HEK293 (cell line): ENCODE results near the gene TMC3.

Experiments used
- TF ChIP-seq, protein P1 (sequence below): fragments of 450-650 bp; formaldehyde crosslinking; IDR thresholded peaks from 2 replicates; pipeline ENCODE4 v1.5.1; 2016; ENCODE audit warnings: missing biosample characterization, missing genetic modification characterization
- TF ChIP-seq, protein P2 (sequence below): sonication (generic); formaldehyde crosslinking; IDR thresholded peaks from 2 replicates; pipeline ENCODE4 v1.8.1; 2022; ENCODE audit warnings: mild to moderate bottlenecking, moderate library complexity, missing genetic modification reagents
- TF ChIP-seq, protein P3 (sequence below): fragments of 450-650 bp; formaldehyde crosslinking; IDR thresholded peaks from 2 replicates; pipeline ENCODE4 v1.5.1; 2016; ENCODE audit warnings: missing biosample characterization, missing genetic modification characterization, low read depth
- TF ChIP-seq, protein P4 (sequence below): fragments of 450-650 bp; formaldehyde crosslinking; IDR thresholded peaks from 2 replicates; pipeline ENCODE4 v1.5.1; 2016; ENCODE audit warnings: missing biosample characterization, missing genetic modification characterization

DNA sequence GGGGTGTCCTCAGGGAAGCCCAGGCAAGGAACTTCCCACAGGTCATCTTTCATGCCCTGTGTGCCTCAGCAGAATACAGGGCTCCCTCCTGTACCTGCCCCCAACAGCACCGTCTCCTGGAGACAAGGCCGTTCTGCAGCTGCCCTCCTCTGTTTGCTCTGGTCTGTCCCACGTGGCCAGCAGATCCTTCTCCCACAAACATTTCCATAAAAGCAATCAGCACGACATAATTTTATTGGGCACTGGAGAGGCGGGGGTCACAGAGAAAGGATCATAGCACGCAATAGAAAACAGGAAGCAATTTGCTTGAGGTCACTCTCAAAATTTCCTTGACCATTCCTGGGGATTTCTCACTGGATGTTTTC is 79.5 kb downstream of the TMC3 start:
- TF ChIP-seq, protein P1, sequence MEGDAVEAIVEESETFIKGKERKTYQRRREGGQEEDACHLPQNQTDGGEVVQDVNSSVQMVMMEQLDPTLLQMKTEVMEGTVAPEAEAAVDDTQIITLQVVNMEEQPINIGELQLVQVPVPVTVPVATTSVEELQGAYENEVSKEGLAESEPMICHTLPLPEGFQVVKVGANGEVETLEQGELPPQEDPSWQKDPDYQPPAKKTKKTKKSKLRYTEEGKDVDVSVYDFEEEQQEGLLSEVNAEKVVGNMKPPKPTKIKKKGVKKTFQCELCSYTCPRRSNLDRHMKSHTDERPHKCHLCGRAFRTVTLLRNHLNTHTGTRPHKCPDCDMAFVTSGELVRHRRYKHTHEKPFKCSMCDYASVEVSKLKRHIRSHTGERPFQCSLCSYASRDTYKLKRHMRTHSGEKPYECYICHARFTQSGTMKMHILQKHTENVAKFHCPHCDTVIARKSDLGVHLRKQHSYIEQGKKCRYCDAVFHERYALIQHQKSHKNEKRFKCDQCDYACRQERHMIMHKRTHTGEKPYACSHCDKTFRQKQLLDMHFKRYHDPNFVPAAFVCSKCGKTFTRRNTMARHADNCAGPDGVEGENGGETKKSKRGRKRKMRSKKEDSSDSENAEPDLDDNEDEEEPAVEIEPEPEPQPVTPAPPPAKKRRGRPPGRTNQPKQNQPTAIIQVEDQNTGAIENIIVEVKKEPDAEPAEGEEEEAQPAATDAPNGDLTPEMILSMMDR (tag by site-specific recombination): no peak
- TF ChIP-seq, protein P2, sequence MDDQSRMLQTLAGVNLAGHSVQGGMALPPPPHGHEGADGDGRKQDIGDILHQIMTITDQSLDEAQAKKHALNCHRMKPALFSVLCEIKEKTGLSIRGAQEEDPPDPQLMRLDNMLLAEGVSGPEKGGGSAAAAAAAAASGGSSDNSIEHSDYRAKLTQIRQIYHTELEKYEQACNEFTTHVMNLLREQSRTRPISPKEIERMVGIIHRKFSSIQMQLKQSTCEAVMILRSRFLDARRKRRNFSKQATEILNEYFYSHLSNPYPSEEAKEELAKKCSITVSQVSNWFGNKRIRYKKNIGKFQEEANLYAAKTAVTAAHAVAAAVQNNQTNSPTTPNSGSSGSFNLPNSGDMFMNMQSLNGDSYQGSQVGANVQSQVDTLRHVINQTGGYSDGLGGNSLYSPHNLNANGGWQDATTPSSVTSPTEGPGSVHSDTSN (CRISPR knock-in tag): no peak
- TF ChIP-seq, protein P3, sequence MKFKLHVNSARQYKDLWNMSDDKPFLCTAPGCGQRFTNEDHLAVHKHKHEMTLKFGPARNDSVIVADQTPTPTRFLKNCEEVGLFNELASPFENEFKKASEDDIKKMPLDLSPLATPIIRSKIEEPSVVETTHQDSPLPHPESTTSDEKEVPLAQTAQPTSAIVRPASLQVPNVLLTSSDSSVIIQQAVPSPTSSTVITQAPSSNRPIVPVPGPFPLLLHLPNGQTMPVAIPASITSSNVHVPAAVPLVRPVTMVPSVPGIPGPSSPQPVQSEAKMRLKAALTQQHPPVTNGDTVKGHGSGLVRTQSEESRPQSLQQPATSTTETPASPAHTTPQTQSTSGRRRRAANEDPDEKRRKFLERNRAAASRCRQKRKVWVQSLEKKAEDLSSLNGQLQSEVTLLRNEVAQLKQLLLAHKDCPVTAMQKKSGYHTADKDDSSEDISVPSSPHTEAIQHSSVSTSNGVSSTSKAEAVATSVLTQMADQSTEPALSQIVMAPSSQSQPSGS (tag by site-specific recombination): no peak
- TF ChIP-seq, protein P4, sequence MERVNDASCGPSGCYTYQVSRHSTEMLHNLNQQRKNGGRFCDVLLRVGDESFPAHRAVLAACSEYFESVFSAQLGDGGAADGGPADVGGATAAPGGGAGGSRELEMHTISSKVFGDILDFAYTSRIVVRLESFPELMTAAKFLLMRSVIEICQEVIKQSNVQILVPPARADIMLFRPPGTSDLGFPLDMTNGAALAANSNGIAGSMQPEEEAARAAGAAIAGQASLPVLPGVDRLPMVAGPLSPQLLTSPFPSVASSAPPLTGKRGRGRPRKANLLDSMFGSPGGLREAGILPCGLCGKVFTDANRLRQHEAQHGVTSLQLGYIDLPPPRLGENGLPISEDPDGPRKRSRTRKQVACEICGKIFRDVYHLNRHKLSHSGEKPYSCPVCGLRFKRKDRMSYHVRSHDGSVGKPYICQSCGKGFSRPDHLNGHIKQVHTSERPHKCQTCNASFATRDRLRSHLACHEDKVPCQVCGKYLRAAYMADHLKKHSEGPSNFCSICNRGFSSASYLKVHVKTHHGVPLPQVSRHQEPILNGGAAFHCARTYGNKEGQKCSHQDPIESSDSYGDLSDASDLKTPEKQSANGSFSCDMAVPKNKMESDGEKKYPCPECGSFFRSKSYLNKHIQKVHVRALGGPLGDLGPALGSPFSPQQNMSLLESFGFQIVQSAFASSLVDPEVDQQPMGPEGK: no peak
